Liver (tissue), 10 donors: ENCODE results near the gene WWP2. TPM values are rescaled to one million over a fixed set of nuclear protein-coding genes. Genes with fewer than 3 reads are reported as not detected.
A peak's percentile ranks its signal among the peaks of the same experiment; 100 is the strongest.
"Not testable (repeated sequence)": the region's sequence is repeated elsewhere in the genome, so short reads cannot be mapped to it uniquely, and the experiment has no call there.

ENCODE experiments used
- DNase-seq: peaks from one replicate; pipeline ENCODE4 v3.0.0-alpha.2; 2017; ENCODE audit warnings: low spot score
- H3K27ac ChIP-seq, 2 donors: one replicate each; pipeline ENCODE4 v1.7.0; 2013; ENCODE audit warnings: inconsistent platforms in 2 of 2, low read length in 2 of 2, control low read depth in 1 of 2, low read depth in 1 of 2, mild to moderate bottlenecking in 1 of 2
- H3K27me3 ChIP-seq, 4 donors: one replicate each; pipeline versions ENCODE4 v1.6.1 to v1.7.0; 2013; ENCODE audit warnings: low read length in 3 of 4, inconsistent platforms in 1 of 4, mild to moderate bottlenecking in 1 of 4, moderate library complexity in 1 of 4; ENCODE audit not compliant: control insufficient read depth in 4 of 4, insufficient read depth in 4 of 4
- H3K36me3 ChIP-seq, 4 donors: one replicate each; pipeline versions ENCODE4 v1.6.1 to v1.7.0; 2013; ENCODE audit warnings: low read length in 3 of 4, mild to moderate bottlenecking in 3 of 4, low read depth in 1 of 4, moderate library complexity in 1 of 4; ENCODE audit not compliant: control insufficient read depth in 4 of 4, insufficient read depth in 3 of 4
- H3K4me1 ChIP-seq, 4 donors: one replicate each; pipeline versions ENCODE4 v1.6.1 to v1.7.0; 2013; ENCODE audit warnings: low read length in 3 of 4, mild to moderate bottlenecking in 3 of 4, moderate library complexity in 1 of 4; ENCODE audit not compliant: control insufficient read depth in 4 of 4, insufficient read depth in 4 of 4
- H3K4me3 ChIP-seq, 3 donors: one replicate each; pipeline versions ENCODE4 v1.6.1 to v1.7.0; 2013; ENCODE audit warnings: low read length in 3 of 3, control low read depth in 1 of 3, low read depth in 1 of 3, mild to moderate bottlenecking in 1 of 3
- H3K9ac ChIP-seq, 2 donors: one replicate each; pipeline ENCODE4 v1.7.0; 2013; ENCODE audit warnings: low read length in 2 of 2, mild to moderate bottlenecking in 2 of 2, moderate library complexity in 2 of 2, control low read depth in 1 of 2, low read depth in 1 of 2
- H3K9me3 ChIP-seq, 4 donors: one replicate each; pipeline versions ENCODE4 v1.6.1 to v1.7.0; 2013; ENCODE audit warnings: low read length in 3 of 4; ENCODE audit not compliant: control insufficient read depth in 4 of 4
- WGBS: extraction: QIAGEN DNeasy Blood & Tissue Kit; methylation state at CpG from one replicate; pipeline ENCODE4 v1.1.7; 2013; 5-methylcytosine and 5-hydroxymethylcytosine counted together
- polyA plus RNA-seq, 2 donors: library from polyadenylated mRNA; stranded (reverse) in 1 of 2; unstranded in 1 of 2; fragments of 200-250 nt in 1 of 2; fragments of >200 nt in 1 of 2; fragmentation: Nextera tagmentation in 1 of 2; extraction: Ambion mirVana in 1 of 2; gene quantifications; one replicate each; pipeline versions ENCODE4 v1.2.1 to v1.2.3, GENCODE V29; 2013 to 2015
- small RNA-seq: library from RNA; depleted of rRNA; stranded (forward); fragments of <200 nt; gene quantifications from one replicate; pipeline ENCODE3, GENCODE V24; 2014
- total RNA-seq, 2 donors: library from RNA; depleted of rRNA; stranded (reverse); fragments of >200 nt; gene quantifications; one replicate each; pipeline ENCODE4 v1.2.3, GENCODE V29; 2014
- donor health status: healthy.
- donor health status: healthy.
- donor health status: healthy.
- donor health status: healthy.
- donor health status: healthy.

The WWP2 gene
- total and polyA plus RNA-seq, 4 donors, result 8.6 to 22.7 (median 13.6) TPM

DNA sequence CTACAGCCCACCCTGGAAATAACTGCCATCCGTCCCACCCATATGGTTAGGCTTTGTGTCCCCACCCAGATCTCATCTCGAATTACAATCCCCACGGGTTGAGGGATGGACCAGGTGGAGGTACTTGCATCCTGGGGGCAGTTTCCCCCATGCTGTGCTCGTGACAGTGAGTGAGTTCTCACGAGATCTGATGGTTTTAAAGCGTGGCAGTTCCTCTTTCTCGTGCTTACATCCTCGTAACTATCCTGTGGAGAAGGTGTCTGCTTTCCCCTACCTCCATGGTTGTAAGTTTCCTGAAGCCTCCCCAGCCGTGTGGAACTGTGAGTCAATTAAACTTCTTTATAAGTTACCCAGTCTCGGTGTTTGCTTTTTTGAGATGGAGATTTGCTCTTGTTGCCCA is 206.0 kb downstream of the WWP2 start:
- H3K9me3 ChIP-seq, H3K4me3 ChIP-seq, H3K4me1 ChIP-seq, H3K36me3 ChIP-seq, H3K27ac ChIP-seq, H3K9ac ChIP-seq, H3K27me3 ChIP-seq, DNase-seq: not testable (repeated sequence)
- no CpG with 5 or more reads among the region's 10 CpGs for WGBS

DNA sequence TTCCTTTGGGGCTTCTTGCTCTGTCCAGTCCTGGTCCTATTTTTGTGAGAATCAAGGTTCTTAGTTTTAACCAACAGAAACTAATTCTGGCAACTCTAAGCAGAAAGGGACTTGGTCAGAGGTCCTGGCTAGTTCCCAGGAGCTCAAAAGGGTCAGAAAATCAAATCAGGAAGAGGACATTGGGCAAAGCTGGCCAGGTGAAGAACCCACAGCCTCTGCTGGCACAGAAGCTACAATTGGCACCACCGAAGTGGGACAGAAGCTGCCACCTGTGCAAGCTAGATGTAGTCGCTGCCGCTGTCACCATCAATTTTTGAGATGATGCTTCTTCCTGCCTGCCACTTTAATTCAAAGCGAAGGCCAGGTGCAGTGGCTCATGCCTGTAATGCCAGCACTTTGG is 207.5 kb downstream of the WWP2 start:
- 66% methylated on average over 3 of the region's 4 CpGs for WGBS
- H3K4me3 ChIP-seq, H3K36me3 ChIP-seq, H3K27ac ChIP-seq, H3K9me3 ChIP-seq, H3K9ac ChIP-seq, H3K27me3 ChIP-seq, DNase-seq, H3K4me1 ChIP-seq: not testable (repeated sequence)

DNA sequence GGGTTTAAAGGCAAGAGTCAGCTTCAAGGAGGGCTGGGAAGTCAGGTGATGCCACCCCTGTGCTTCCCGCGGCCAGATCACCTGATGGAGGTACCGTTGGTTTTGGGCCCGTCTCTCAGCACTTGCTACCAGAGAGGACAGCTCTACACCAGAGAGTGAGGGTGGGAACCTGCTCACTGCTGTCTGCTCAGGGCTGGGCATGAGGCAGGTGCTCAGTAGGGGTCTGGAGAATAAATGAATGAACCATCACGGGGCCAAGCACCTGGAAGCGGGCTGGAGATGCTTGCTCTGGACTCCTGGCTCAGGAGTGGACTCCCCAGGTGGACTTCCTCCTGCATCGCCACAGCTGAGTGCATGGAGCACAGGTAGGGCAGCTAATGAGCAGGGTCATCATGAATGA is 210.0 kb downstream of the WWP2 start:
- not testable (repeated sequence) for H3K9me3 ChIP-seq, H3K27me3 ChIP-seq, H3K36me3 ChIP-seq, H3K4me3 ChIP-seq, H3K9ac ChIP-seq, DNase-seq, H3K27ac ChIP-seq, H3K4me1 ChIP-seq
- 83% methylated on average over 5 of the region's 7 CpGs for WGBS

DNA sequence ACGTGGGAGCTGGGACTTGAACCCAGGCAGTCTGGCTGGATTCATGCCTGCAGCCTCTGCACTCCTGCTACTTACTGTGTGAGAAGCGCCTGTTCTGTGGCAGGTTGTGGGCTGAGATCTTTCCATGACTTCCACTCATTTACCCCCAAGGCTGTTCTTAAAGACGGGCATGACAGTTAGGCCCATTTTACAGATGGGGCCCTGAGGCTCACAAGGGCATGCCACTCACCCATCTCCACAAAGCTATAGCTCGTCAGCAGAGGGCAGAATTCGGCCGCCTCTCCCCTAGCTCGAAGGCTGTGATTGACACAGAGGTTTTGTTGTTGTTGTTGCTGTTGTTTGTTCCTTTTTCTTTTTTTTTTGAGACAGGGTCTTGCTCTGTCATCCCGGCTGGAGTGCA is 210.8 kb downstream of the WWP2 start:
- not testable (repeated sequence) for H3K9ac ChIP-seq, H3K36me3 ChIP-seq, DNase-seq, H3K27ac ChIP-seq, H3K27me3 ChIP-seq, H3K9me3 ChIP-seq, H3K4me3 ChIP-seq, H3K4me1 ChIP-seq
- 86% methylated on average over 6 of the region's 8 CpGs for WGBS

DNA sequence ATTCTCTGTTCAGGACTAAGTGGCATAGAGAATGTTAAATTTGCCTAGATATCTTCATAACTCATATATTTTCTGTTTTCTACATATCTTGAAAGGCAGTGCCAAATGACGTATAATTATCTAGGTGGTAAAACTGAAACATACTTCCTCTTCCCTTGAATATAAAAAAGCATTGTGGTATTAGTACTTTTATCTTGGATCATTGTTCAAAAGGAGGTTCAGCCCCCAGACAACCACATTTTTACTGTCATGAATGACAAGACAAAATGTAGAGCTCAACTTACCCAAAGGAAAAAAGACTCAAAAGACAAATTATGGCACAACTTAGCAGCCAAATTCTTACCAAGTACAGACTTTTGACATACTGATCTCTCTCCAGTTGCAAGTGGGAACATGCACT is 223.1 kb downstream of the WWP2 start:
- not testable (repeated sequence) for DNase-seq, H3K4me3 ChIP-seq, H3K9me3 ChIP-seq, H3K9ac ChIP-seq, H3K4me1 ChIP-seq, H3K27me3 ChIP-seq, H3K27ac ChIP-seq, H3K36me3 ChIP-seq
- 90% methylated on average over 1 of the region's 1 CpG for WGBS

Small RNA genes lying within 50 kb of the gene (small RNA-seq; reads per million reads assigned to genes)
- gene AC026468.1 (not detected), gene MIR140 (67.8 reads per million, percentile 97 among the genes with 10 or more reads in this experiment), gene RF00091 (not detected)

Other genes starting within 250 kb of the WWP2 start
- gene NFAT5, start 196.4 kb upstream of the WWP2 start, total RNA-seq, result 10 to 100 TPM; 15.6 to 21.0 TPM
- 1 to 10 TPM; 1.5 to 6.7 TPM for gene NFAT5, start 196.4 kb upstream of the WWP2 start, polyA plus RNA-seq
- gene NQO1, start 35.8 kb upstream of the WWP2 start, total RNA-seq, result 1 to 10 TPM; 1.9 TPM
- 1 to 10 TPM in 1 of 2 donors, under 1 TPM in 1; 0.92 to 5.5 TPM for gene NQO1, start 35.8 kb upstream of the WWP2 start, polyA plus RNA-seq
- 10 to 100 TPM in 1 of 2 donors, 1 to 10 TPM in 1; 6.9 to 10.1 TPM for gene NOB1, start 7.4 kb upstream of the WWP2 start, total RNA-seq
- 10 to 100 TPM; 14.9 to 19.7 TPM for gene NOB1, start 7.4 kb upstream of the WWP2 start, polyA plus RNA-seq
- 1 to 10 TPM in 1 of 2 donors, under 1 TPM in 1; 0.05 to 1.0 TPM for gene CLEC18A, start 189.0 kb downstream of the WWP2 start, total RNA-seq
- under 1 TPM; 0.07 to 0.42 TPM for gene CLEC18A, start 189.0 kb downstream of the WWP2 start, polyA plus RNA-seq